ENCODE data around the gene KCNK1.

DNA sequence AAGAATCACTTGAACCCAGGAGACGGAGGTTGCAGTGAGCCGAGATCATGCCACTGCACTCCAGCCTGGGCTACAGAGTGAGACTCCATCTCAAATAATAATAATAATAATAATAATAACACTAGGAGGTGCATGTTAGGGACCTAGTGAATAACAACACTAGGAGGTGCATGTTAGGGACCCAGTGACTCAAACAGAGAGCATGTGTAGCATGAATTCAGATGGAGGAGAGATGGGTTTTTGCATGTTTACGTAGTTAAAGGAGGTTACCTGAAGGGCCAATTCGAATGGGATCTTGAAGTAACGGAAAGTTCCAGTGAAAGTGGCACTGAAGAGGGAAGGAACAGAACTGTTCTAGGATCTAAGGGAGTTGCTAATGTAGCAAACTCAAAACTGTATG is 7.1 kb upstream of the KCNK1 start:
- TF ChIP-seq TAF1 (conservative IDR thresholded peaks at IDR 0.05): no peak
- TF ChIP-seq SP1 (IDR thresholded peaks at IDR 0.05): no peak
- TF ChIP-seq, protein P1, sequence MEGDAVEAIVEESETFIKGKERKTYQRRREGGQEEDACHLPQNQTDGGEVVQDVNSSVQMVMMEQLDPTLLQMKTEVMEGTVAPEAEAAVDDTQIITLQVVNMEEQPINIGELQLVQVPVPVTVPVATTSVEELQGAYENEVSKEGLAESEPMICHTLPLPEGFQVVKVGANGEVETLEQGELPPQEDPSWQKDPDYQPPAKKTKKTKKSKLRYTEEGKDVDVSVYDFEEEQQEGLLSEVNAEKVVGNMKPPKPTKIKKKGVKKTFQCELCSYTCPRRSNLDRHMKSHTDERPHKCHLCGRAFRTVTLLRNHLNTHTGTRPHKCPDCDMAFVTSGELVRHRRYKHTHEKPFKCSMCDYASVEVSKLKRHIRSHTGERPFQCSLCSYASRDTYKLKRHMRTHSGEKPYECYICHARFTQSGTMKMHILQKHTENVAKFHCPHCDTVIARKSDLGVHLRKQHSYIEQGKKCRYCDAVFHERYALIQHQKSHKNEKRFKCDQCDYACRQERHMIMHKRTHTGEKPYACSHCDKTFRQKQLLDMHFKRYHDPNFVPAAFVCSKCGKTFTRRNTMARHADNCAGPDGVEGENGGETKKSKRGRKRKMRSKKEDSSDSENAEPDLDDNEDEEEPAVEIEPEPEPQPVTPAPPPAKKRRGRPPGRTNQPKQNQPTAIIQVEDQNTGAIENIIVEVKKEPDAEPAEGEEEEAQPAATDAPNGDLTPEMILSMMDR (IDR thresholded peaks at IDR 0.05; ENCODE audit: low read depth, low read length, missing input control): no peak
- TF ChIP-seq, protein P2, sequence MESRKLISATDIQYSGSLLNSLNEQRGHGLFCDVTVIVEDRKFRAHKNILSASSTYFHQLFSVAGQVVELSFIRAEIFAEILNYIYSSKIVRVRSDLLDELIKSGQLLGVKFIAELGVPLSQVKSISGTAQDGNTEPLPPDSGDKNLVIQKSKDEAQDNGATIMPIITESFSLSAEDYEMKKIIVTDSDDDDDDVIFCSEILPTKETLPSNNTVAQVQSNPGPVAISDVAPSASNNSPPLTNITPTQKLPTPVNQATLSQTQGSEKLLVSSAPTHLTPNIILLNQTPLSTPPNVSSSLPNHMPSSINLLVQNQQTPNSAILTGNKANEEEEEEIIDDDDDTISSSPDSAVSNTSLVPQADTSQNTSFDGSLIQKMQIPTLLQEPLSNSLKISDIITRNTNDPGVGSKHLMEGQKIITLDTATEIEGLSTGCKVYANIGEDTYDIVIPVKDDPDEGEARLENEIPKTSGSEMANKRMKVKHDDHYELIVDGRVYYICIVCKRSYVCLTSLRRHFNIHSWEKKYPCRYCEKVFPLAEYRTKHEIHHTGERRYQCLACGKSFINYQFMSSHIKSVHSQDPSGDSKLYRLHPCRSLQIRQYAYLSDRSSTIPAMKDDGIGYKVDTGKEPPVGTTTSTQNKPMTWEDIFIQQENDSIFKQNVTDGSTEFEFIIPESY (IDR thresholded peaks at IDR 0.05): no peak
- TF ChIP-seq RAD21 (IDR thresholded peaks at IDR 0.05): no peak
- TF ChIP-seq, protein P3, sequence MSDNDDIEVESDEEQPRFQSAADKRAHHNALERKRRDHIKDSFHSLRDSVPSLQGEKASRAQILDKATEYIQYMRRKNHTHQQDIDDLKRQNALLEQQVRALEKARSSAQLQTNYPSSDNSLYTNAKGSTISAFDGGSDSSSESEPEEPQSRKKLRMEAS (IDR thresholded peaks at IDR 0.05): no peak
- TF ChIP-seq, protein P4, sequence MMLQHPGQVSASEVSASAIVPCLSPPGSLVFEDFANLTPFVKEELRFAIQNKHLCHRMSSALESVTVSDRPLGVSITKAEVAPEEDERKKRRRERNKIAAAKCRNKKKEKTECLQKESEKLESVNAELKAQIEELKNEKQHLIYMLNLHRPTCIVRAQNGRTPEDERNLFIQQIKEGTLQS (IDR thresholded peaks at IDR 0.05): no peak
- TF ChIP-seq, protein P5, sequence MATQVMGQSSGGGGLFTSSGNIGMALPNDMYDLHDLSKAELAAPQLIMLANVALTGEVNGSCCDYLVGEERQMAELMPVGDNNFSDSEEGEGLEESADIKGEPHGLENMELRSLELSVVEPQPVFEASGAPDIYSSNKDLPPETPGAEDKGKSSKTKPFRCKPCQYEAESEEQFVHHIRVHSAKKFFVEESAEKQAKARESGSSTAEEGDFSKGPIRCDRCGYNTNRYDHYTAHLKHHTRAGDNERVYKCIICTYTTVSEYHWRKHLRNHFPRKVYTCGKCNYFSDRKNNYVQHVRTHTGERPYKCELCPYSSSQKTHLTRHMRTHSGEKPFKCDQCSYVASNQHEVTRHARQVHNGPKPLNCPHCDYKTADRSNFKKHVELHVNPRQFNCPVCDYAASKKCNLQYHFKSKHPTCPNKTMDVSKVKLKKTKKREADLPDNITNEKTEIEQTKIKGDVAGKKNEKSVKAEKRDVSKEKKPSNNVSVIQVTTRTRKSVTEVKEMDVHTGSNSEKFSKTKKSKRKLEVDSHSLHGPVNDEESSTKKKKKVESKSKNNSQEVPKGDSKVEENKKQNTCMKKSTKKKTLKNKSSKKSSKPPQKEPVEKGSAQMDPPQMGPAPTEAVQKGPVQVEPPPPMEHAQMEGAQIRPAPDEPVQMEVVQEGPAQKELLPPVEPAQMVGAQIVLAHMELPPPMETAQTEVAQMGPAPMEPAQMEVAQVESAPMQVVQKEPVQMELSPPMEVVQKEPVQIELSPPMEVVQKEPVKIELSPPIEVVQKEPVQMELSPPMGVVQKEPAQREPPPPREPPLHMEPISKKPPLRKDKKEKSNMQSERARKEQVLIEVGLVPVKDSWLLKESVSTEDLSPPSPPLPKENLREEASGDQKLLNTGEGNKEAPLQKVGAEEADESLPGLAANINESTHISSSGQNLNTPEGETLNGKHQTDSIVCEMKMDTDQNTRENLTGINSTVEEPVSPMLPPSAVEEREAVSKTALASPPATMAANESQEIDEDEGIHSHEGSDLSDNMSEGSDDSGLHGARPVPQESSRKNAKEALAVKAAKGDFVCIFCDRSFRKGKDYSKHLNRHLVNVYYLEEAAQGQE (IDR thresholded peaks at IDR 0.05): no peak
- no peak for TF ChIP-seq GABPA (IDR thresholded peaks at IDR 0.05 in 1 of 2, conservative IDR thresholded peaks at IDR 0.05 in 1 of 2)

Measured in liver (tissue), 3 donors.